Gastrocnemius medialis (tissue), 4 donors: Measurements from ENCODE around the gene SLC38A9. TPM values are rescaled to one million over a fixed set of nuclear protein-coding genes. Genes with fewer than 3 reads are reported as not detected.

Experiments
- ATAC-seq, 2 donors: fragments of 150-250 bp; one replicate each; pipeline ENCODE4 v1.9.1; 2016
- DNase-seq, 2 donors: peaks; one replicate each; pipeline ENCODE4 v3.0.0-alpha.2; 2019
- H3K27ac ChIP-seq, 4 donors: fragments of 200-600 bp; sonication (generic); 1 replicate in 1 of 4; 2 replicates in 3 of 4; pipeline ENCODE4 v1.5.1; 2016 to 2018; ENCODE audit warnings: mild to moderate bottlenecking in 2 of 4, moderate library complexity in 1 of 4
- H3K27me3 ChIP-seq, 3 donors: fragments of 200-600 bp; sonication (generic) in 2 of 3; 1 replicate in 1 of 3; 2 replicates in 2 of 3; pipeline versions ENCODE4 v1.5.1 to v1.6.0; 2016 to 2019; ENCODE audit warnings: mild to moderate bottlenecking in 1 of 3, moderate library complexity in 1 of 3
- H3K36me3 ChIP-seq, 2 donors: fragments of 200-600 bp; sonication (generic) in 1 of 2; one replicate each; pipeline ENCODE4 v1.5.1; 2017 to 2018
- H3K4me1 ChIP-seq, 2 donors: fragments of 200-600 bp; sonication (generic) in 1 of 2; one replicate each; pipeline ENCODE4 v1.5.1; 2016 to 2017; ENCODE audit warnings: mild to moderate bottlenecking in 2 of 2
- H3K4me3 ChIP-seq, 4 donors: fragments of 200-600 bp; sonication (generic) in 3 of 4; 1 replicate in 1 of 4; 2 replicates in 3 of 4; pipeline ENCODE4 v1.5.1; 2016 to 2019; ENCODE audit warnings: mild to moderate bottlenecking in 2 of 4
- H3K9me3 ChIP-seq, 3 donors: fragments of 200-600 bp; sonication (generic) in 2 of 3; 1 replicate in 1 of 3; 2 replicates in 2 of 3; pipeline ENCODE4 v1.5.1; 2016 to 2019
- POLR2A ChIP-seq, 2 donors: fragments of 450-650 bp; IDR thresholded peaks; one replicate each; pipeline ENCODE4 v1.6.1; 2017; ENCODE audit warnings: antibody characterized with exemption in 2 of 2, mild to moderate bottlenecking in 2 of 2, moderate library complexity in 2 of 2
- in situ Hi-C, 4 donors: fragments of 200-750 bp; cut with MboI; loops; one replicate each; pipeline versions ENCODE4 v1.15.0 to v1.8.0; 2017; ENCODE audit warnings: low sequenced_read_pairs in 4 of 4
- intact Hi-C: fragments of 100-400 bp; cut with DNase I; formaldehyde crosslinking; loops from one replicate; pipeline ENCODE4 v1.15.1; 2023; ENCODE audit warnings: low total_unique reads
- total RNA-seq, 4 donors: library from RNA; depleted of rRNA; stranded (reverse); fragments of >200 nt; gene quantifications; one replicate each; pipeline versions ENCODE4 v1.1.0 to v1.2.3, GENCODE V29; 2016
- TF ChIP-seq, protein P1 (sequence below), 5 experiments: fragments of 450-650 bp in 3 of 5; fragments of 200-600 bp in 2 of 5; sonication (generic) in 2 of 5; IDR thresholded peaks in 4 of 5; conservative IDR thresholded peaks in 1 of 5; 1 replicate in 4 of 5; 2 replicates in 1 of 5; pipeline ENCODE4 v1.5.1; 2016 to 2019; ENCODE audit warnings: antibody characterized with exemption in 5 of 5, mild to moderate bottlenecking in 3 of 5, moderate library complexity in 3 of 5

Gene SLC38A9
- total RNA-seq, 4 donors from 2014 or later: 5.4 to 11.9 (median 10.2) TPM

DNA sequence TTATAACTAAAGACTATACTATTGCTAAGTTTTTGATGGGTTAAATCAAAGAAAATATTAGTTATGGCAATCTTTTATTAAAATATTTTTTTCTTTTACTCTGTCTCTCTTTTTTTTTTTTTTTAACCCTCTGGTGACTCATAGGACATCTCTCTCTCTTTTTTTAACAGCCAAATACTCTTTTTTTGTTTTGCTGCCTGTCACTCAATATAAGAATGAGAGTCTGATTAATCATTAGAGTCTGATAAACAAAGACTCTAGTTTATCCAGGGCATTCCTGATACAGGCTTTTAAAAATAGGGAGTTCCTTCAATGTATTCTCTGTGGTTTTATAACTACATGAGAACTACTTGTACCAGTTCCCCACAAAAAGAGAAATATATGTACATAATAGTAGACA lies 77.3 kb downstream of the SLC38A9 start:
- Histone ChIP-seq H3K9me3 (no peaks in the 10 kb centered on the region), H3K4me3 (no peak overlapping the region), H3K27me3 (no peaks in the 10 kb centered on the region), H3K27ac (peak overlapping the region; percentile 77 to 87 (median 80)), H3K4me1 (peaks cover 28 to 39% of the 10 kb centered on the region in 2 donors), H3K36me3 (no peaks in the 10 kb centered on the region)
- DNase-seq: no peak
- TF ChIP-seq, protein P1, sequence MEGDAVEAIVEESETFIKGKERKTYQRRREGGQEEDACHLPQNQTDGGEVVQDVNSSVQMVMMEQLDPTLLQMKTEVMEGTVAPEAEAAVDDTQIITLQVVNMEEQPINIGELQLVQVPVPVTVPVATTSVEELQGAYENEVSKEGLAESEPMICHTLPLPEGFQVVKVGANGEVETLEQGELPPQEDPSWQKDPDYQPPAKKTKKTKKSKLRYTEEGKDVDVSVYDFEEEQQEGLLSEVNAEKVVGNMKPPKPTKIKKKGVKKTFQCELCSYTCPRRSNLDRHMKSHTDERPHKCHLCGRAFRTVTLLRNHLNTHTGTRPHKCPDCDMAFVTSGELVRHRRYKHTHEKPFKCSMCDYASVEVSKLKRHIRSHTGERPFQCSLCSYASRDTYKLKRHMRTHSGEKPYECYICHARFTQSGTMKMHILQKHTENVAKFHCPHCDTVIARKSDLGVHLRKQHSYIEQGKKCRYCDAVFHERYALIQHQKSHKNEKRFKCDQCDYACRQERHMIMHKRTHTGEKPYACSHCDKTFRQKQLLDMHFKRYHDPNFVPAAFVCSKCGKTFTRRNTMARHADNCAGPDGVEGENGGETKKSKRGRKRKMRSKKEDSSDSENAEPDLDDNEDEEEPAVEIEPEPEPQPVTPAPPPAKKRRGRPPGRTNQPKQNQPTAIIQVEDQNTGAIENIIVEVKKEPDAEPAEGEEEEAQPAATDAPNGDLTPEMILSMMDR (IDR thresholded peaks at IDR 0.05 in 4 of 5, conservative IDR thresholded peaks at IDR 0.05 in 1 of 5): no peak
- TF ChIP-seq POLR2A (IDR thresholded peaks at IDR 0.05): no peak
- ATAC-seq: no peak
- in situ Hi-C loops (no loop called here), intact Hi-C loops (loop anchor here (2.0 to 5.0 kb wide), 2 partner anchors 34 to 42 kb away; no protein-coding TSS in a partner anchor)

DNA sequence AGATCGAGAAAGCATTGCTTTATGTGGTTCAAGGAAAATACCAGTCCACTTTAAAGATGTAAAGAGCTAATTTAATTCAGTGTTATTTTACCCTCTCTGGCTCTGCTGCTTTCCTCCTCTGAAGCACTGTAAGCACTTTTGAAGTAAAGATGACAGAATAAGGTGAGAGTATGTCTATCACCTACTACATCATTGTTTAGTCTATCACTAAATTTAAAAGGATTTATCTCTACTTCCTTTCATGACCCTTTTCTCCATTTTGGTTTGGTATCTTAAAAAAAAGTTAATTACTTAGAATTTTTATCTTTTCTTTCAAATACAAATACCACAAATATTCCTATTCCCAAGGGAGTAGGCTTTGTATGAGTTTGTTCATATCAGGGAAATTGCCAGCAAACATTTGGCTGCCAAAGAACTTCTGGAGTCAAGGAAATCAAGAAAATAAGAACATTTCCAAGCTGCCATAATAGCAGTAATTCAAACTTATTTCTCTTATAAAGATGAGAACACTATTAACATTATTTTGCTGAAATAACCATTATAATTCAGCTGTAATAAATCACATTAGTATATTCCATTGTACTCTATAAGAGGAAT lies 77.8 kb downstream of the SLC38A9 start:
- intact Hi-C loops: loop anchor here (2.0 kb wide), 1 partner anchor 34 kb away; no protein-coding TSS in a partner anchor
- no peak for ATAC-seq
- peak overlapping the region; percentile 9 to 39 (median 25) for H3K4me3 ChIP-seq
- no peaks in the 10 kb centered on the region for H3K27me3 ChIP-seq
- no peaks in the 10 kb centered on the region for H3K36me3 ChIP-seq
- peak in 1 of 2 donors; percentile 6 for DNase-seq
- peaks cover 28 to 39% of the 10 kb centered on the region in 2 donors for H3K4me1 ChIP-seq
- TF ChIP-seq, protein P1 (IDR thresholded peaks at IDR 0.05 in 4 of 5, conservative IDR thresholded peaks at IDR 0.05 in 1 of 5): no peak
- no peak for TF ChIP-seq POLR2A (IDR thresholded peaks at IDR 0.05)
- H3K27ac ChIP-seq: peak overlapping the region; percentile 77 to 87 (median 80)
- H3K9me3 ChIP-seq: no peaks in the 10 kb centered on the region
- in situ Hi-C loops: no loop called here

DNA sequence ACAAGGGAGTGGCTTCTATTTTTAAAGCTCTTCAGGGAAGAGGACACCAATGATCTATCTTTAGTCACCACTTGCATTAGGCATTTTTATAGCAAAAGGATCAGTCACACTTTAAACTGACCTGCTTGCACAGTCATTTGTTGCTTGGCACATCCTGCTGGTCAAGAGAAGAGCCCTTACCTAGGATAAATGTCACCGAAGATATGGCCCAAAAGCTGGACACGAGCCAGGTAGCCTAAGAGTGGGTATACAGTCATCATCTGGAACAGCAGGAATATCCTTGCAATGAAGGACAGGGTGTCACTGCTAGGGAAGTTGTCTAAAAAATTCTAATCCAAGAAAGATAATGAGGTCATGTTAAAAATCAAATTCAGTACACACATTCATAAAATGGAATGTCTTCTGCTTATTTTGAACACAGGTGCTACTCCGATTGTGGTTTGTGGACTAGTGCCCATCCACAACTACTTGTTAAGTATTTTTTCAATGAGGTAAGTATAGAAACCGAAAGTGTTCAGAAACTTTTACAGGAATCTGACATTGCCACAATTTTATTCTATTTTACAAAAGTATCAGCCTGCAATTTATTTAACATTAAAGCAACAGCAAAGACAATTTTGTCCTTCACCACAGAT lies 78.4 kb downstream of the SLC38A9 start:
- Histone ChIP-seq H3K4me1 (peaks cover 28 to 39% of the 10 kb centered on the region in 2 donors), H3K36me3 (no peaks in the 10 kb centered on the region), H3K9me3 (no peaks in the 10 kb centered on the region), H3K4me3 (peak overlapping the region; percentile 9 to 39 (median 25)), H3K27me3 (no peaks in the 10 kb centered on the region), H3K27ac (peak overlapping the region; percentile 77 to 87 (median 80))
- no peak for TF ChIP-seq POLR2A (IDR thresholded peaks at IDR 0.05)
- TF ChIP-seq, protein P1 (IDR thresholded peaks at IDR 0.05 in 4 of 5, conservative IDR thresholded peaks at IDR 0.05 in 1 of 5): no peak
- intact Hi-C loops (loop anchor here (2.0 kb wide), 2 partner anchors 33 to 99 kb away; partner anchors contain the start of gene PLPP1), in situ Hi-C loops (no loop called here)
- peak; percentile 70 to 86 for DNase-seq
- ATAC-seq: peak; percentile 97 to 99

DNA sequence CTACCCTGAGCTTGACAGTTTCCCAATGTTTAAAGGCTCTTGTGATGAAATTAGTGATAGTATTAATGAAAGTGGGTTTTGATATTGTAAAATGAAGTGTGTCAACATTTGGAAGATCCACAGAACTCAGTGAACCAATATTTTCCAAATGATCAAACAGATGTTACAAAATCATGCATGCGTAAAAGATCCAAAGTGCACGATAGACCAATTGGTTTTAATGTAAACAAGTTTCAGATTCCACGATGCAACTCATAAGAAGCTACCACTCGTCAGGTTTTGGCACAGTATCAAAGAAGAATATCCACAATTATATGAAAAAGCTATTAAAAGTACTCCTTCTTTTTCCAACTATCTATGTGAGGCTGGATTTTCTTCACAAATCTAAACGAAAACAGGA lies 82.3 kb downstream of the SLC38A9 start:
- Histone ChIP-seq H3K4me3 (no peak overlapping the region), H3K4me1 (peaks cover 30 to 35% of the 10 kb centered on the region in 2 donors), H3K27ac (no peak overlapping the region), H3K9me3 (no peaks in the 10 kb centered on the region), H3K27me3 (no peaks in the 10 kb centered on the region), H3K36me3 (no peaks in the 10 kb centered on the region)
- ATAC-seq: no peak
- intact Hi-C loops: no loop called here
- TF ChIP-seq, protein P1 (IDR thresholded peaks at IDR 0.05 in 4 of 5, conservative IDR thresholded peaks at IDR 0.05 in 1 of 5): no peak
- no peak for TF ChIP-seq POLR2A (IDR thresholded peaks at IDR 0.05)
- DNase-seq: no peak
- in situ Hi-C loops: no loop called here
